ENCODE measurements around the gene LHPP.
A peak's percentile ranks its signal among the peaks of the same experiment; 100 is the strongest.

Gene LHPP

GRCh38 chr10:124470544-124471434 lies 9.2 kb downstream of the LHPP start:
- FAIRE-seq (peak; percentile 5), DNase-seq (ENCODE audit: low spot score) (no peak)

- no peak for FAIRE-seq
- no peak for DNase-seq (ENCODE audit: low spot score)
These were observed 10.4 kb downstream of the LHPP start for GRCh38 chr10:124472071-124472470.

GRCh38 chr10:124473070-124473469 lies 11.4 kb downstream of the LHPP start:
- FAIRE-seq, result no peak
- DNase-seq (ENCODE audit: low spot score), result no peak

- FAIRE-seq (no peak), DNase-seq (ENCODE audit: low spot score) (no peak)
These were observed 13.0 kb downstream of the LHPP start for GRCh38 chr10:124474514-124475070.

GRCh38 chr10:124476043-124476725 lies 14.6 kb downstream of the LHPP start:
- DNase-seq (ENCODE audit: low spot score) (no peak), FAIRE-seq (no peak)

GRCh38 chr10:124477614-124478363 lies 16.2 kb downstream of the LHPP start:
- no peak for FAIRE-seq
- no peak for DNase-seq (ENCODE audit: low spot score)

- DNase-seq (ENCODE audit: low spot score) (no peak), FAIRE-seq (no peak)
These were observed 16.9 kb downstream of the LHPP start for GRCh38 chr10:124478515-124478914.

GRCh38 chr10:124480860-124481259 lies 19.2 kb downstream of the LHPP start:
- DNase-seq (ENCODE audit: low spot score) (no peak), FAIRE-seq (no peak)

GRCh38 chr10:124481717-124482116 lies 20.1 kb downstream of the LHPP start:
- DNase-seq (ENCODE audit: low spot score), result no peak
- FAIRE-seq, result no peak

GRCh38 chr10:124482236-124482800 lies 20.7 kb downstream of the LHPP start:
- FAIRE-seq, result no peak

GRCh38 chr10:124482876-124483275 lies 21.3 kb downstream of the LHPP start:
- no peak for DNase-seq (ENCODE audit: low spot score)
- no peak for FAIRE-seq

More at GRCh38 chr10:124482236-124482800, 20.7 kb downstream of the LHPP start:
- no peak for DNase-seq (ENCODE audit: low spot score)

GRCh38 chr10:124484031-124484430 lies 22.4 kb downstream of the LHPP start:
- DNase-seq (ENCODE audit: low spot score) (no peak), FAIRE-seq (no peak)

GRCh38 chr10:124484661-124485060 lies 23.0 kb downstream of the LHPP start:
- DNase-seq (ENCODE audit: low spot score) (no peak), FAIRE-seq (no peak)

- DNase-seq (ENCODE audit: low spot score) (no peak), FAIRE-seq (no peak)
These were observed 25.0 kb downstream of the LHPP start for GRCh38 chr10:124486635-124487034.

- FAIRE-seq, result no peak
These were observed 29.5 kb downstream of the LHPP start for GRCh38 chr10:124491105-124491504.

GRCh38 chr10:124492266-124492665 lies 30.6 kb downstream of the LHPP start:
- FAIRE-seq, result no peak

More at GRCh38 chr10:124491105-124491504, 29.5 kb downstream of the LHPP start:
- DNase-seq (ENCODE audit: low spot score), result no peak

GRCh38 chr10:124493214-124493882 lies 31.7 kb downstream of the LHPP start:
- no peak for DNase-seq (ENCODE audit: low spot score)
- no peak for FAIRE-seq

More at GRCh38 chr10:124492266-124492665, 30.6 kb downstream of the LHPP start:
- DNase-seq (ENCODE audit: low spot score), result no peak

GRCh38 chr10:124494046-124494807 lies 32.6 kb downstream of the LHPP start:
- no peak for FAIRE-seq
- no peak for DNase-seq (ENCODE audit: low spot score)

- FAIRE-seq, result no peak
These were observed 33.5 kb downstream of the LHPP start for GRCh38 chr10:124495162-124495561.

GRCh38 chr10:124495725-124496124 lies 34.1 kb downstream of the LHPP start:
- FAIRE-seq (no peak), DNase-seq (ENCODE audit: low spot score) (no peak)

More at GRCh38 chr10:124495162-124495561, 33.5 kb downstream of the LHPP start:
- DNase-seq (ENCODE audit: low spot score), result no peak

Data from urothelium cell line (cell line).